AG04449 (cell line): ENCODE measurements around the gene PLCH2.

Experiments used
- CTCF ChIA-PET: fragments of 350-600 bp; formaldehyde crosslinking; extraction: SDS; loops from one replicate; lab custom pipeline; 2021; ENCODE audit warnings: antibody characterized with exemption; lab: Yijun Ruan, JAX
- POLR2A ChIA-PET: fragments of 400-600, 350-600 bp; formaldehyde crosslinking; extraction: SDS; loops from one replicate; lab custom pipeline; 2020; ENCODE audit warnings: antibody characterized with exemption, inconsistent platforms; lab: Yijun Ruan, JAX
- DNase-seq: peaks from one replicate; pipeline ENCODE4 v3.0.0-alpha.2; 2010; ENCODE audit warnings: low read depth, low spot score
- H3K4me3 ChIP-seq: 2 replicates; pipeline ENCODE4 v1.5.1; 2011; ENCODE audit warnings: low read depth, mild to moderate bottlenecking, control low read depth, low read length
- CTCF ChIP-seq: IDR thresholded peaks from one replicate; pipeline ENCODE4 v1.5.1; 2011; ENCODE audit warnings: mild to moderate bottlenecking, moderate library complexity, low read length, control low read depth, inconsistent platforms; ENCODE audit not compliant: insufficient read depth; ENCODE audit errors: missing control alignments

Gene PLCH2

GRCh38 chr1:2460203-2460602 is 15.9 kb upstream of the PLCH2 start:
- POLR2A ChIA-PET = interaction anchor here (0.9 kb wide), 1 partner anchor 73 kb away, joined by 4 read pairs; no protein-coding TSS in a partner anchor
- CTCF ChIA-PET = interaction anchor here (0.8 kb wide), 1 partner anchor 88 kb away, joined by 3 read pairs; no protein-coding TSS in a partner anchor
- no peak overlapping the region for H3K4me3 ChIP-seq
- TF ChIP-seq CTCF = no peak
- no peak for DNase-seq

- POLR2A ChIA-PET = interaction anchor here (0.9 kb wide), 1 partner anchor 72 kb away, joined by 4 read pairs; no protein-coding TSS in a partner anchor
- no peak overlapping the region for H3K4me3 ChIP-seq
- TF ChIP-seq CTCF = no peak
- CTCF ChIA-PET = interaction anchor here (1.3 kb wide), 1 partner anchor 97 kb away, joined by 3 read pairs; no protein-coding TSS in a partner anchor
- DNase-seq = no peak
These were observed 14.9 kb upstream of the PLCH2 start for GRCh38 chr1:2460996-2461751.

GRCh38 chr1:2462819-2463218 is 13.3 kb upstream of the PLCH2 start:
- POLR2A ChIA-PET = no interaction called here
- TF ChIP-seq CTCF = no peak

GRCh38 chr1:2463396-2463795 is 12.7 kb upstream of the PLCH2 start:
- no peak for DNase-seq
- CTCF ChIA-PET = no interaction called here
- H3K4me3 ChIP-seq = no peak overlapping the region

More at GRCh38 chr1:2462819-2463218, 13.3 kb upstream of the PLCH2 start:
- DNase-seq = no peak
- H3K4me3 ChIP-seq = no peak overlapping the region
- CTCF ChIA-PET = no interaction called here

GRCh38 chr1:2465371-2466269 is 10.5 kb upstream of the PLCH2 start:
- H3K4me3 ChIP-seq = no peak overlapping the region
- CTCF ChIA-PET = no interaction called here
- POLR2A ChIA-PET = no interaction called here
- no peak for TF ChIP-seq CTCF
- no peak for DNase-seq

More at GRCh38 chr1:2463396-2463795, 12.7 kb upstream of the PLCH2 start:
- no peak for TF ChIP-seq CTCF
- POLR2A ChIA-PET = no interaction called here

GRCh38 chr1:2466270-2466665 is 9.8 kb upstream of the PLCH2 start:
- ChIA-PET POLR2A (no interaction called here), CTCF (interaction anchor here (1.4 kb wide), 1 partner anchor 23 kb away, joined by 3 read pairs; no protein-coding TSS in a partner anchor)
- no peak overlapping the region for H3K4me3 ChIP-seq
- DNase-seq = no peak
- no peak for TF ChIP-seq CTCF
